Neural cell (in vitro differentiated cells): ENCODE data around the gene ZNF182. TPM values are rescaled to one million over a fixed set of nuclear protein-coding genes. Genes with fewer than 3 reads are reported as not detected.
"Not testable (repeated sequence)": the region's sequence is repeated elsewhere in the genome, so short reads cannot be mapped to it uniquely, and the experiment has no call there.

Source experiments
- H2AFZ ChIP-seq: fragments of 200-600, 300-800 bp; sonication (generic), shearing (Covaris generic); 2 replicates; pipeline ENCODE4 v1.6.0; 2014; ENCODE audit warnings: low read depth, mild to moderate bottlenecking, antibody characterized with exemption, low read length, moderate library complexity
- H3F3A ChIP-seq: fragments of 200-600 bp; shearing (Covaris generic); 2 replicates; pipeline ENCODE4 v1.6.1; 2016; ENCODE audit warnings: mild to moderate bottlenecking, moderate library complexity, mixed read lengths, antibody characterized with exemption, low read length; ENCODE audit not compliant: insufficient read depth, poor library complexity, severe bottlenecking
- H3K27ac ChIP-seq: fragments of 200-600, 300-800 bp; sonication (generic), shearing (Covaris generic); 2 replicates; pipeline ENCODE4 v1.5.1; 2014; ENCODE audit warnings: mild to moderate bottlenecking, low read length, moderate library complexity
- H3K27me3 ChIP-seq: fragments of 300-800, 200-600 bp; sonication (generic), shearing (Covaris generic); 2 replicates; pipeline ENCODE4 v1.6.0; 2014; ENCODE audit warnings: mild to moderate bottlenecking, low read depth, low read length, moderate library complexity; ENCODE audit not compliant: insufficient read depth
- H3K36me3 ChIP-seq: fragments of 300-800, 200-600 bp; sonication (generic), shearing (Covaris generic); 2 replicates; pipeline ENCODE4 v1.5.1; 2014; ENCODE audit warnings: mild to moderate bottlenecking, antibody characterized with exemption, low read length, moderate library complexity; ENCODE audit not compliant: insufficient read depth
- H3K4me2 ChIP-seq: fragments of 300-800, 200-600 bp; sonication (generic), shearing (Covaris generic); 2 replicates; pipeline ENCODE4 v1.6.0; 2014; ENCODE audit warnings: mild to moderate bottlenecking, low read length
- H3K4me3 ChIP-seq: fragments of 300-800, 200-600 bp; sonication (generic), shearing (Covaris generic); 2 replicates; pipeline ENCODE4 v1.5.1; 2014; ENCODE audit warnings: mild to moderate bottlenecking, low read length, moderate library complexity
- H3K79me2 ChIP-seq: fragments of 200-600 bp; shearing (Covaris generic); replicated peaks from 2 replicates; pipeline ENCODE4 v1.6.0; 2014; ENCODE audit warnings: mild to moderate bottlenecking, low read length, moderate library complexity; ENCODE audit not compliant: insufficient read depth
- H3K9ac ChIP-seq: fragments of 300-800, 200-600 bp; sonication (generic), shearing (Covaris generic); 2 replicates; pipeline ENCODE4 v1.6.1; 2016; ENCODE audit warnings: mild to moderate bottlenecking, low read length, mixed read lengths
- H3K9me2 ChIP-seq: fragments of 200-600 bp; shearing (Covaris generic); 2 replicates; pipeline ENCODE4 v1.6.1; 2016; ENCODE audit warnings: mild to moderate bottlenecking, low read length, mixed read lengths; ENCODE audit not compliant: insufficient read depth
- H3K9me3 ChIP-seq: fragments of 200-600, 300-800 bp; sonication (generic), shearing (Covaris generic); 2 replicates; pipeline ENCODE4 v1.6.1; 2016; ENCODE audit warnings: mild to moderate bottlenecking, mixed run types, low read length, moderate library complexity, mixed read lengths
- H4K20me1 ChIP-seq: fragments of 200-600 bp; shearing (Covaris generic); 2 replicates; pipeline ENCODE4 v1.6.1; 2016; ENCODE audit warnings: mild to moderate bottlenecking, mixed run types; ENCODE audit not compliant: insufficient read depth
- CTCF ChIP-seq: fragments of 450-650 bp; IDR thresholded peaks from 2 replicates; pipeline ENCODE4 v1.5.1; 2014; ENCODE audit warnings: antibody characterized with exemption, mild to moderate bottlenecking, moderate library complexity; ENCODE audit not compliant: poor library complexity, severe bottlenecking
- EP300 ChIP-seq: fragments of 450-650 bp; conservative IDR thresholded peaks from 2 replicates; pipeline ENCODE4 v1.6.1; 2014; ENCODE audit warnings: antibody characterized with exemption, mild to moderate bottlenecking, moderate library complexity; ENCODE audit not compliant: poor library complexity, severe bottlenecking
- EZH2 ChIP-seq: fragments of 200-600, 300-800 bp; shearing (Covaris generic), sonication (generic); IDR thresholded peaks from 2 replicates; pipeline ENCODE4 v1.6.1; 2014; ENCODE audit warnings: antibody characterized with exemption, low read length, borderline replicate concordance, mild to moderate bottlenecking; ENCODE audit not compliant: insufficient read depth, poor library complexity, severe bottlenecking
- MXI1 ChIP-seq: fragments of 450-650 bp; conservative IDR thresholded peaks from 2 replicates; pipeline ENCODE4 v1.6.1; 2014; ENCODE audit warnings: antibody characterized with exemption, mild to moderate bottlenecking; ENCODE audit not compliant: poor library complexity, severe bottlenecking
- POLR2AphosphoS5 ChIP-seq: IDR thresholded peaks from 2 replicates; pipeline ENCODE4 v1.6.1; 2012
- RAD21 ChIP-seq: fragments of 450-650 bp; conservative IDR thresholded peaks from 2 replicates; pipeline ENCODE4 v1.6.1; 2014; ENCODE audit warnings: antibody characterized with exemption, mild to moderate bottlenecking, moderate library complexity
- REST ChIP-seq: IDR thresholded peaks from 2 replicates; pipeline ENCODE4 v1.6.1; 2012; ENCODE audit warnings: borderline replicate concordance
- SMC3 ChIP-seq: fragments of 450-650 bp; conservative IDR thresholded peaks from 2 replicates; pipeline ENCODE4 v1.6.1; 2014; ENCODE audit warnings: antibody characterized with exemption, mild to moderate bottlenecking, moderate library complexity; ENCODE audit not compliant: poor library complexity
- TAF1 ChIP-seq: IDR thresholded peaks from 2 replicates; pipeline ENCODE4 v1.6.1; 2012; ENCODE audit warnings: low read depth
- polyA plus RNA-seq: library from polyadenylated mRNA; depleted of rRNA; stranded (reverse); fragments of >200 nt; gene quantifications from 2 replicates; pipeline ENCODE4 v1.2.3, GENCODE V29; 2014

ZNF182 gene
- polyA plus RNA-seq, 1 donor from 2014 or later, result 12.2 TPM

GRCh38 chrX:47958761-47959342 lies 44.9 kb downstream of the ZNF182 start:
- no peaks in the 10 kb centered on the region for H3K9me2 ChIP-seq
- H3K9me3 ChIP-seq, result no peaks in the 10 kb centered on the region
- H3F3A ChIP-seq, result no peaks in the 10 kb centered on the region
- no peaks in the 10 kb centered on the region for H3K27me3 ChIP-seq
- no peak overlapping the region for H3K4me3 ChIP-seq
- H3K4me2 ChIP-seq, result no peak overlapping the region
- H3K9ac ChIP-seq, result no peak overlapping the region
- H3K27ac ChIP-seq, result no peak overlapping the region
- no peaks in the 10 kb centered on the region for H3K36me3 ChIP-seq
- H3K79me2 ChIP-seq, result no peaks in the 10 kb centered on the region
- no peak for TF ChIP-seq EP300
- no peak for TF ChIP-seq POLR2AphosphoS5
- TF ChIP-seq REST, result no peak
- TF ChIP-seq RAD21, result no peak
- TF ChIP-seq SMC3, result no peak
- no peak for TF ChIP-seq TAF1
- no peak for TF ChIP-seq CTCF
- no peak for TF ChIP-seq MXI1
- no peak for TF ChIP-seq EZH2
- H2AFZ ChIP-seq, result no peak overlapping the region
- no peaks in the 10 kb centered on the region for H4K20me1 ChIP-seq

- H3K9ac ChIP-seq, H4K20me1 ChIP-seq, H3K79me2 ChIP-seq, H2AFZ ChIP-seq, H3K27ac ChIP-seq, H3K9me3 ChIP-seq, H3K27me3 ChIP-seq, H3K4me3 ChIP-seq, H3F3A ChIP-seq, H3K9me2 ChIP-seq, H3K4me2 ChIP-seq, H3K36me3 ChIP-seq: not testable (repeated sequence)
These were observed 45.6 kb downstream of the ZNF182 start for GRCh38 chrX:47958206-47958605.

- Histone ChIP-seq H3K9ac (no peak overlapping the region), H2AFZ (no peak overlapping the region), H3K36me3 (no peaks in the 10 kb centered on the region), H3K27me3 (no peaks in the 10 kb centered on the region), H3K9me2 (no peaks in the 10 kb centered on the region), H3K4me2 (no peak overlapping the region), H4K20me1 (no peaks in the 10 kb centered on the region), H3K27ac (no peak overlapping the region), H3F3A (no peaks in the 10 kb centered on the region), H3K4me3 (no peak overlapping the region), H3K79me2 (no peaks in the 10 kb centered on the region), H3K9me3 (no peaks in the 10 kb centered on the region)
- no peak for TF ChIP-seq MXI1
- no peak for TF ChIP-seq EP300
- no peak for TF ChIP-seq REST
- no peak for TF ChIP-seq POLR2AphosphoS5
- TF ChIP-seq RAD21, result no peak
- TF ChIP-seq EZH2, result no peak
- no peak for TF ChIP-seq SMC3
- TF ChIP-seq CTCF, result no peak
These were observed 47.8 kb downstream of the ZNF182 start for GRCh38 chrX:47956016-47956415.
